Neural crest cell (in vitro differentiated cells): ENCODE measurements around the gene ATF6. TPM values are rescaled to one million over a fixed set of nuclear protein-coding genes. Genes with fewer than 3 reads are reported as not detected.

Experiments used
- DNase-seq: peaks from one replicate; pipeline ENCODE4 v3.0.0; 2021; ENCODE audit warnings: low read depth, mixed read lengths, low spot score
- H3K27ac Mint-ChIP-seq: one replicate; pipeline ENCODE4 v1.8.0; 2021; ENCODE audit warnings: mild to moderate bottlenecking, mixed read lengths; ENCODE audit not compliant: unreplicated experiment
- H3K27me3 Mint-ChIP-seq: 2 replicates; pipeline ENCODE4 v1.8.0; 2021; ENCODE audit warnings: low read depth, mild to moderate bottlenecking, mixed read lengths
- H3K36me3 Mint-ChIP-seq: 2 replicates; pipeline ENCODE4 v1.8.0; 2021; ENCODE audit warnings: low read depth, mild to moderate bottlenecking, mixed read lengths
- H3K4me1 Mint-ChIP-seq: 2 replicates; pipeline ENCODE4 v1.8.0; 2021; ENCODE audit warnings: mixed read lengths
- H3K4me3 Mint-ChIP-seq: one replicate; pipeline ENCODE4 v1.8.0; 2021; ENCODE audit warnings: mild to moderate bottlenecking, mixed read lengths
- H3K9me3 Mint-ChIP-seq: 2 replicates; pipeline ENCODE4 v1.8.0; 2021; ENCODE audit warnings: mixed read lengths
- total RNA-seq: library from RNA; stranded (reverse); gene quantifications from 2 replicates; pipeline ENCODE4 v1.2.1, GENCODE V29; 2021
- TF ChIP-seq, protein P1 (sequence below): fragments of 200-600 bp; sonication (generic); conservative IDR thresholded peaks from 2 replicates; pipeline ENCODE4 v1.5.0; 2021; ENCODE audit warnings: antibody characterized with exemption, mild to moderate bottlenecking

The ATF6 gene
- total RNA-seq, 1 donor from 2014 or later: 17.8 TPM

DNA sequence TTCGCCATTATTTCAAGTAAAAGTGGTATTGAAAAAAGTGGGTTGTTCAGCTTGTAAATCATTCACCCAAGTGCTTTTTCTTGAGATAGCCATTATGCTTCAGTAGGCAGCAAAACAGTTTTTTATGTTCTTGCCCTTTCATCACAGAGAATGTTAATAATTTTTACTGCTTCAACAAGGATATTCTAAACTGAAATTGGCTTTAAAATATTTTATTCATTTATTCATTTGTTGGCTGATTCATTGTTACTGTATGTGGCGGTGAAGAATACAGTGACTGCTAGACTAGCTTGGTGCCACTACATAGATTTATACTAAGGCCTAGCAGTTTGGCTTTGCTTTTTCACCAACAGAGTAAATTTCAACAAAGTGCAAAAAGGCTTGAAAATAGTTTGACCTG lies 136.1 kb downstream of the ATF6 start:
- Mint-ChIP-seq H3K36me3 (no peaks in the 10 kb centered on the region), H3K27ac (no peak overlapping the region), H3K4me3 (no peak overlapping the region), H3K27me3 (no peaks in the 10 kb centered on the region), H3K4me1 (no peaks in the 10 kb centered on the region), H3K9me3 (no peaks in the 10 kb centered on the region)
- DNase-seq: no peak
- TF ChIP-seq, protein P1, sequence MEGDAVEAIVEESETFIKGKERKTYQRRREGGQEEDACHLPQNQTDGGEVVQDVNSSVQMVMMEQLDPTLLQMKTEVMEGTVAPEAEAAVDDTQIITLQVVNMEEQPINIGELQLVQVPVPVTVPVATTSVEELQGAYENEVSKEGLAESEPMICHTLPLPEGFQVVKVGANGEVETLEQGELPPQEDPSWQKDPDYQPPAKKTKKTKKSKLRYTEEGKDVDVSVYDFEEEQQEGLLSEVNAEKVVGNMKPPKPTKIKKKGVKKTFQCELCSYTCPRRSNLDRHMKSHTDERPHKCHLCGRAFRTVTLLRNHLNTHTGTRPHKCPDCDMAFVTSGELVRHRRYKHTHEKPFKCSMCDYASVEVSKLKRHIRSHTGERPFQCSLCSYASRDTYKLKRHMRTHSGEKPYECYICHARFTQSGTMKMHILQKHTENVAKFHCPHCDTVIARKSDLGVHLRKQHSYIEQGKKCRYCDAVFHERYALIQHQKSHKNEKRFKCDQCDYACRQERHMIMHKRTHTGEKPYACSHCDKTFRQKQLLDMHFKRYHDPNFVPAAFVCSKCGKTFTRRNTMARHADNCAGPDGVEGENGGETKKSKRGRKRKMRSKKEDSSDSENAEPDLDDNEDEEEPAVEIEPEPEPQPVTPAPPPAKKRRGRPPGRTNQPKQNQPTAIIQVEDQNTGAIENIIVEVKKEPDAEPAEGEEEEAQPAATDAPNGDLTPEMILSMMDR: no peak

DNA sequence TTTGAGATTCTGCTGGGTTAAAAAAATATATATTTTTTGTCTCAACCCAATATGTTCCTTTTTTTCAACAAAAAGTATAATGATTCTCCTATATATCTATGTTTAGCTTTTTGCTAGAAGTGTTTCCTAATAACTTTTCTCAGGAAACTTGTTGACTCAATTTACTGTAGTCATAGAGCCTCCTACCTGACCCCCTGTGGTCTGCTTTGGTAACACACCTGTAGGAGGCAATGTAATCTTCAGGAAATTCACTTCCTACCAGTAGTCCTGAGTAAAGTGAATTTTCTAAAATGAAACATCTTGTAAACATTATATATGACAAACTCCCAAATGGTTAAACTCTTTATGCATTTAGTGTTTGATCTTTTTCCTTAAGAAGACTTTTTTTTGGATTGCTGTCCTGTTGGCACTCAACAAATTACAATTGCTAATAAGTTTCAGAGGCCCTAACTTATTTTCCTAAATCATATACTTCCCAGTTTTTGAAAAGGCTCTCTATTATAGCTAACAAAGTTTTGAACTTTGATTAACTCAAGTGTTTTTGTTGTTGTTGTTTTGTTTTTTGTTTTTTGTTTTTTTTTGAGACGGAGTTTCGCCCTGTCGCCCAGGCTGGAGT lies 139.3 kb downstream of the ATF6 start:
- no peak overlapping the region for H3K27ac Mint-ChIP-seq
- no peak for DNase-seq
- peaks cover 5% of the 10 kb centered on the region for H3K4me1 Mint-ChIP-seq
- no peaks in the 10 kb centered on the region for H3K36me3 Mint-ChIP-seq
- TF ChIP-seq, protein P1: peak; percentile 64
- H3K4me3 Mint-ChIP-seq: no peak overlapping the region
- no peaks in the 10 kb centered on the region for H3K27me3 Mint-ChIP-seq
- H3K9me3 Mint-ChIP-seq: no peaks in the 10 kb centered on the region

DNA sequence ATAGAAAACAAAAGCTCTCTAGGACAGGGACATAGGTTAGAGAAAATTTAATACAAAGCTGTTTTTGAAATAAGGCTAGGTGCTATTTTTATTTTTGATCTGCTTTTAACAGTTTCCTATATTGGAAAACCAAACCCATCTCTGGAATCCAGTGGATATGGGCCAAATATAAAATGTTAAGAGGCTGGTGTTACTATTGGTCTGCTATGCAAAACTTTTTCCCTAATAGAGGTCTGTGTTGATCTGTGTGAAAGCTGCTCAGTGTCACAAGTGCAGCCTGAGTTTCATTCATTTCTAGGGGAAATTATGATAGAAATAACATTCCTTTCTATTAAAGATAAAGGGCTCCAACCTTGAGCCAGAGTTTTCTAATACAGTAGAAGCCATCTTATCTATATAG lies 141.1 kb downstream of the ATF6 start:
- H3K36me3 Mint-ChIP-seq: no peaks in the 10 kb centered on the region
- TF ChIP-seq, protein P1: no peak

DNA sequence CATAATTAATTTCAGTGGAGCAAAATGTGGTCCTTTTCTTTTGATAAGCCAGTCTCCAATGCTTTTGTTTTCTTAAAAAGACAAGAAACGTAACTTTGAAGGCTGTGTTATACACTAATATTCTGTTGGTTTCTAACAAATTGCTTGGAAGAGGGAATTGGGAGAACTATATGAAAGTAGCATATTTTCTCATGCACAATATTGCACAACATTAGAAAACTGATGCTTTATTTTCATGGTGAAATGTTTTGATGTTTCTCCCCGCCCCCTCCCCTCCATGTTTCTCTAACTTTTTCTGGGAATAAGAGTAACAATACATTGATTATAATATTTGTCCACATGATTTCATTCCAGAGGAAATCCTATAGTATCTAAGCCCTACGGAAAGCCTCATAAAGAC lies 142.1 kb downstream of the ATF6 start:
- no peak for DNase-seq
- Mint-ChIP-seq H3K4me1 (peaks cover 5% of the 10 kb centered on the region), H3K9me3 (no peaks in the 10 kb centered on the region), H3K27ac (no peak overlapping the region), H3K4me3 (no peak overlapping the region), H3K36me3 (peaks cover 3% of the 10 kb centered on the region), H3K27me3 (no peaks in the 10 kb centered on the region)
- TF ChIP-seq, protein P1: no peak

More for the DNA sequence above, 141.1 kb downstream of the ATF6 start:
- H3K4me3 Mint-ChIP-seq: no peak overlapping the region
- no peaks in the 10 kb centered on the region for H3K9me3 Mint-ChIP-seq
- no peak for DNase-seq
- peaks cover 5% of the 10 kb centered on the region for H3K4me1 Mint-ChIP-seq
- no peak overlapping the region for H3K27ac Mint-ChIP-seq
- no peaks in the 10 kb centered on the region for H3K27me3 Mint-ChIP-seq

DNA sequence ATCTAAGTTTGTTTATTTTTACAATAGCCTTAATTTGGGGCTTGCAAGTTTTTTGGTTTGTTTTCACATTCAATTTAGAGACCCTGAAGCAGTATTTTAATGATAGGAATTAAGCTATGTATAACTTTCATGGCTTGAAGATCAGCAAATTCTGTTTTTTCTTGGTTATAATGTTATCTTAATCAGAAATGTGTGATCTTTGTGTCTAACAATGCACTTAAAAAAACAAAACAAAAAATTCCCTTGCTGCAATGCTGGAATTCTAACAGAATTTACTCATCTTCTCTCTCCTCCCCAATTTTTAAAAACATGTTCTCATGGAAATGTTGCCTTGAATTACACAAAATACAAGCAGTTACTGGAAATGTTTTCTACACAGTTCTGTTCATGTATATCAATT lies 144.5 kb downstream of the ATF6 start:
- Mint-ChIP-seq H3K4me1 (peaks cover 5% of the 10 kb centered on the region), H3K9me3 (no peaks in the 10 kb centered on the region), H3K27me3 (no peaks in the 10 kb centered on the region), H3K4me3 (no peak overlapping the region), H3K36me3 (peaks cover 3% of the 10 kb centered on the region), H3K27ac (no peak overlapping the region)
- no peak for DNase-seq
- TF ChIP-seq, protein P1: no peak
